Stimulated activated CD4-positive, alpha-beta T cell treated with anti-CD3 and anti-CD28 coated beads, Interleukin-15, amount 100 ng/mL, for 24 hours (primary cell): ENCODE data around the gene DMBT1.

Experiments
- DNase-seq: peaks from one replicate; pipeline ENCODE4 v3.0.0-alpha.2; 2020

Gene DMBT1

GRCh38 chr10:122649903-122650302, 89.3 kb downstream of the DMBT1 start:
- DNase-seq, result no peak

DNA sequence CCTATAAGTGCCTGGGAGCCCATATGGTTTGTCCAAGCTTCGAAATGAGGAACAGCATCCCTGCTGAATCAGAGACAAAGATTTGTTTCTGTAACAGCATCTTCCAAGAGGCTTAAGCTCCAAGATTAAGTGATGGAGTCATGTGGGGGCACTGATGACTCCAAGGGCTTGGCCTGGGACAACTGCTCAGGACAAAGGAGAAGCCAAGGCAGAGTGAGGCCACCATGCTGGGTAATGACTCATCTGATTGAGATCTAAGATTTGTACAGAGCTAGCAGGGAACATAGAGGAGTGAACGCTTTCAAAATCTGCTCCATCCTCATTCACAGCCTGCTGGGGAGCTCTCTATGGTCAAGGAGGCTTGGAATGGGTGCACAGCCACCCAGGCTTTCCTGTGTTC, 89.8 kb downstream of the DMBT1 start:
- DNase-seq, result no peak

DNA sequence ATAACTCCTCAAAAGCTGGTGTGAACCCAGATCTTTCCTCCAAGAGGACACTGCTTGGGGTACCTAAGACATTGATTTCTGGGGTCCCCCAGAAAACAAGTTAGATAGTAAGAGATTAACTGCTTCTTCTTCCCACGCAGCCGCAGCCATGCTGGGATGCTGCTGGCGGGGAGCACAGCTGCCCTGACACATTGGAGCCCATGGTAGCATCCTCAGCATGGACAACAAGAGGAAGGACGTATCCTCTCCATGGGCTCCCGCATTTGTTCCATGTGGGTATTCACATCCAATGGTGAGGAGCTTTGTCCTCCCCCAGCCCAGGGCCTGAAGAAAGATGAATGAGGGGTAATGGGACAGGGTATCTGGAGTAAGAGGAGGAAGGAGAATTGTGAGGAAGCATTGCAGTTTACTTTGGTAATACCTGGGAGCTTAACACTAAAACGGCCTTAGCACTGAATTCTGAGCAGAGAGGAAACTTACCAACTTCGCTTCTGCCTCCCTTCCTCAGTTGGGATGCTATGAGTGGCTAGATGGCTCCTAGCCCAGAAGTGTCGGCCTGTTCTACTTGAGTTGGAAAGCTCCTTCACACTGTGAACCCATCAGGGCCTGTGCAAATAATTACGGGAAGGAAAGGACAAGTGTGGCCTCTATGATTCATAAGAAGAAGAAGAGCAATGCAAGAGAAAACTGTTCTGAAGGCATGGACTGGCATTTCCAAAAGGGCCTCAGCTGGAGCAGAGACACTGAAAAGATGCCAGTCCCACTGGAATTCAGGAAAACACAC, 95.2 kb downstream of the DMBT1 start:
- DNase-seq, result no peak

DNA sequence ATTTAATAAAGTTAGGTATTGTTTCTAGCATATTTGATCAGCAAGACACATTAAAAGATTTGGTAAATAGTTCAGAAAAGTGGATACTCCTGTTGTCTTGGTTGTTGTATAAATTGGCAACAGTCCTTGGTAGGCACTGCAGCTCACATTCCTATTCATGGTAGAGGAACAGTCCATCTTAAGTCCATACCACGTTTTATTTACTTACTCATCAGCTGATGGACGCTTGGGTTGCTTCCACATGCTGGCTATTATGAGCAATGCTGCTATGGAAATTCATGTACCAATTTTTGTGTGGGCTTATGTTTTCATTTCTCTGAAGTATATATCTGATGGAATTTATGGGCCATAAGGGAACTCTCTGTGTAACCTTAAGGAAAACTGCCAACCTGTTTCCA, 95.8 kb downstream of the DMBT1 start:
- no peak for DNase-seq

DNA sequence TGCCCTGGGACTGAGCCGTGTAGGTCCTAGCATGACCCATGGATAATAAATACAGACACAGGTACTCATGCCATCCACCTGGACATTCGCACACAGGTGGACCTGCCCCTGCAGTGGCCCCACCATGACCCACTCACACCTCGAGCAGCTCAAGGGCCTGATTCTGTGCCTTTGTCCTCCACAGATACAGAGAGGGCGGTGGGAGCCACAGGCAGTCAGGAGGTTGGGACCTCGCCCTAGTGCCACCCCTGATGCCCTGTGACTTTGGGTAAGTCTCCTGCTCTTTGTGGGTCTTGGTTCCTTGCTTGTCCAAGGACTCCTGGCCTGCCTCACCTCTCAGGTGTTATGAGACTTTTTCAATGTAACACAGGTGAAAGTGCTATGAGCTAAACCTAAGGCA, 96.2 kb downstream of the DMBT1 start:
- no peak for DNase-seq

DNA sequence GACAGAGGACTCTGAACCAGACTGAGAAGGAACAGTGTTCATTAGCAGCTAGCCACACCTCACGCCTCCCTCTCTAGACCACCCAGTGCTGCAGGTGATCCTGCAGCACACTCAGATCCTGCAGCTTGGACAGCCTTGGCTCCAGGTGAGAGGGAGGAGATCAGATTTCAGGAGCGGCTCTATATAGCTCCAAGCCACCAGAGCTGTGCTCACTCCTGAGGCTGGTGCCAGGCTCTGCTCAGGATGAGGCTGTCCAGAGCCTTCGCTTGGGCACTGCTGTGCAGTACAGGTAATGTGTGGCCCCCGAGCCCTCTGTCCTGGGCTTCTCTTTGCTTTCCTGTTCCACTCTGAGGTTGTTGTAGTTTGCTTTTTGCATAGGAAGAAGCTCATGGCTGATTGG, 96.7 kb downstream of the DMBT1 start:
- DNase-seq, result no peak

DNA sequence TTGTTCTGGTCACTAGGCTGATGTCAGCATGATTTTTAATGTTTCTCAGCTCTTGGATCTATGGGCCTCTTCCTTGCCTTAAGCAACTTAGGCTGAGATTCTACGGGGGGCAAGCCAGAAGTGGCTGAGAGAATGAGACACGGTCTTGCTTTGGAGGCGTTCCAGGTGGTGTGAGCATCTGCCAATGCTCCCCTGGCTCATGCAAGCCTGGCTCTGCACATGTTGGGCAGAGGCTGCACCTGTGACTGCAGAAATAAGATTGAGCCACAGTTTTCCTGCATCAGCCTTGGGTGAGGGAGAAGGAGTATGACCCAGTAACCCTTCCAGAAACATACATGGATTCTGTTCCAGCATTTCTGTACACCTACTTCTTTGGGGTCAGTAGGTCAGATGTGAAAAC, 97.2 kb downstream of the DMBT1 start:
- DNase-seq, result no peak

GRCh38 chr10:122658356-122659049, 97.9 kb downstream of the DMBT1 start:
- DNase-seq, result no peak

- no peak for DNase-seq
These were observed 98.6 kb downstream of the DMBT1 start for GRCh38 chr10:122659126-122659525.

- no peak for DNase-seq
These were observed 99.1 kb downstream of the DMBT1 start for GRCh38 chr10:122659651-122660050.

GRCh38 chr10:122660696-122661095, 100.1 kb downstream of the DMBT1 start:
- no peak for DNase-seq

GRCh38 chr10:122662231-122662630, 101.7 kb downstream of the DMBT1 start:
- no peak for DNase-seq

DNA sequence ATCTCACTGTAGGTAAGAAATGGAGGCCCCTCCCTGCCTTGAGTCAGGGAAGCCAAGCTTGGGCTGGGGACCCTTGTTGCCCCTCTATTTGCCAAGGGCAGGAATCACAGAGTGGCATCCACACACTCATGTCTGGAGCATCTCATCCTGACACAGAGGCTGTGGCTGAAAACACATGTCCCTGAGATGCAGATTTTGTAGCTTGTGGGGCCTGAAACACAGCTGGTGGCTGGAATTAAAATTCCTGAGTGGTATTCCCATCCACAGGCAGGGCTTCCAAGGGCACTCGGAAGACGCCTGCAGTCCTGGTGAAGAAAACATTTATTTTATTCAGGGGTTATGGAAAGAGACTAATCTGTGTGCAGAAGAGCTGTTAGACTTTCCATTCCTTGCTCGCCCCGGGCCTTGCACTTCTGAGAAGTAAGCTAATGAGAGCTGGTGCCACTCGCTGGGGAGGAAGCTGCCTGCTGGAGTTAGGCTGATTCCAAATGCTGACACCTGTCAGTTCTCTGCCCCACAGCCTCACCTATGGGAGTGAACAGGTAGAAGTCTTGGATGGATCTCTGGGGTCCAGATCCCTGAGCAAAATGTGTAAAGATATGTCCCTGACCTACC, 103.1 kb downstream of the DMBT1 start:
- DNase-seq, result no peak

DNA sequence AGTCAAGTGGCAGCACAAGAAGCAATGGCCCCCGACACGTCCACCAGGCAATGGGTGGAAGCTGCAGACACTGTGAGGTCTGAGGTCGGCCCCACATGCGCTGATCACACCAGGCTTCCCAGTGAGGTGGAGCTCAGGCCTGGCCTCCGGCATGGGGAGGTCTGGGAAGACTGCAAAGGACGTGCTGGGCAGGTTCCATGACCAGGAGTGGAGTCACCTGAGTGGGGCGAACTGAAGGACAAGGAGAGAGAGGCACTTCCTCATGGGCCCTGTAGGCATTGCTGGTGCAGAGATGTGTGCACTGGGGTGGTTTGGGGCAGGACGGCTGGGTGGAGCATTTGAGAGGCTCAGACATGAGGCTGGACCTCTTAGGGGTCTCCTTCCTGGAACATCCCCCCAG, 103.9 kb downstream of the DMBT1 start:
- no peak for DNase-seq

- no peak for DNase-seq
These were observed 104.8 kb downstream of the DMBT1 start for GRCh38 chr10:122665329-122665860.

- DNase-seq, result no peak
These were observed 105.4 kb downstream of the DMBT1 start for GRCh38 chr10:122665946-122666345.

DNA sequence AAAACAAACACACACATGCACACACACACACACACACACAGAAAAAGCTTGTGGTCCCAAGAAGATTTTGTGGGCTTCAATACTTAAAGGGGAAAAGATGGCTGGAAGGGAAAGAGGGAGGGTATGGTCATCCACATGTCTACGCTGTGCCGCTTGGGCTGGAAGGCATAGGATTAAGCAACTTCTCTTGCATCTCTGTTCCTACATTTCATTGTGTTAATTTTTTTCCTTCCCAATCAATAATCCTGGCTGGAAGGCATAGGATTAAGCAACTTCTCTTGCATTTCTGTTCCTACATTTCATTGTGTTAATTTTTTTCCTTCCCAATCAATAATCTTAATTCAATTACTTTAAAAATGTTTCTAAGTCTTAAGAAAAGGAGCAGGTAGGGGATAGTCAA, 108.5 kb downstream of the DMBT1 start:
- DNase-seq, result no peak

- no peak for DNase-seq
These were observed 109.3 kb downstream of the DMBT1 start for GRCh38 chr10:122669842-122670241.

- DNase-seq, result no peak
These were observed 110.8 kb downstream of the DMBT1 start for GRCh38 chr10:122671355-122671754.

DNA sequence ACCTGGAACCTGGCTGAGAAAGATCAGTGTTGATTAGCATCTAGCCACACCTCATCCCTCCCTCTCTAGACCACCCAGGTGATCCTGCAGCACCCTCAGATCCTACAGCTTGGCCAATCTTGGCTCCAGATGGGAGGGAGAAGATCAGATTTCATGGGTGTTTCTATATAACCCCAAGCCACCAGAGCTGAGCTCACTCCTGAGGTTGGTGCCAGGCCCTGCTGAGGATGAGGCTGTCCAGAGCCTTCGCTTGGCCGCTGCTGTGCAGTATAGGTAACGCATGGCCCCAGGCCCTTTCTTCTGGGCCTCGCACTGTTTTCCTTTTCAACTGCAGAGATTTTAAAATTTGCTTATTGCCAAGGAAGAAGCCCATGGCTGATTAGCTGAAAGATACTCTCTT, 112.1 kb downstream of the DMBT1 start:
- no peak for DNase-seq

- no peak for DNase-seq
These were observed 112.7 kb downstream of the DMBT1 start for GRCh38 chr10:122673269-122673668.

- no peak for DNase-seq
These were observed 113.2 kb downstream of the DMBT1 start for GRCh38 chr10:122673731-122674130.

DNA sequence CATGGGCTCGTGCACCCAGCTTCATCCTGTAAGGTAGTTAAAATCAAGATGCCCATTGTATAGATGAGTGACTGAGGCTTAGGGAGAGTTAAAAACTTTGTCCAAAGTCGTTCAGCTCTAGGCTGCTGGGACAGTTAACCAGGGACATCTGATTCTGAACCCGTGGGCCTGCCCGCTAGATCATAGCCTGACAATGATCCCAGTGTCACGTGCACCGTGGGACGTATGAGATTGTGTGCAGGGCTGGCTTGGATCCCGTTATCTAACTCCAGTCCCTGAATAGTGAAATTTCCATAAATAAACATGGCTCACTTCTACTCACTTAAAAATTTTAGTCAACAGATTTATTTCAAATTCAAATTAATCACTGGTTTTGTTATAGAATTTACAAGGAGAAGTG, 114.2 kb downstream of the DMBT1 start:
- DNase-seq, result no peak

DNA sequence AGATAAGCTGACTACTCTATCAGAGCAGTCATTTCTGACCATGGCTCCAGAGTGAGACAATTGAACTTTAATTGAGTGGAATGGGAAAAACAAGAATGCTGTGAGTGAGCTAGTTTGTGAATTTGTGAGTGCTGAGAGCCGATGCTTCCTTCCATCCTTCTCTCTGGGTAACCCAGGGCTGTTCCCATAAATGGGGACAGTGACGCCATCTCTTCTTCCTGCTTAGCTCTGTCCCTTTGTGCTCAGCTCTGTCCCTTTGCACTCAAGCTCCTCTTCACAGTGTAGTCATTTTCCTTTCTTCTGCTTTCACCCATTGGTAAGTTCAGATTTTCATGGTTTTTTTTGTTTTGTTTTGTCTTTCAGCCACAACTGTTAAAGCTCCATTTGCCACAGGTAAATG, 114.7 kb downstream of the DMBT1 start:
- no peak for DNase-seq
